ENCODE data around the gene HAGHL.

Gene HAGHL

GRCh38 chr16:727291-727977 is 528 bp downstream of the HAGHL start:
- no peaks in the 10 kb centered on the region for H3K79me2 ChIP-seq (ENCODE audit: insufficient read depth, low read length)
- no peaks in the 10 kb centered on the region for H3K4me1 ChIP-seq (ENCODE audit: insufficient read depth, low read length, poor library complexity, severe bottlenecking)
- H3K9me3 ChIP-seq (ENCODE audit: insufficient read depth, low read depth, low read length) = no peaks in the 10 kb centered on the region
- H3K4me2 ChIP-seq (ENCODE audit: low read depth, low read length, poor library complexity, severe bottlenecking) = peak overlapping the region; percentile 81
- H4K20me1 ChIP-seq (ENCODE audit: insufficient read depth, low read length, poor library complexity, severe bottlenecking) = no peaks in the 10 kb centered on the region
- no peaks in the 10 kb centered on the region for H3K27me3 ChIP-seq (ENCODE audit: insufficient read depth, low read length, poor library complexity, severe bottlenecking)
- TF ChIP-seq EZH2phosphoT487 (IDR thresholded peaks at IDR 0.05; ENCODE audit: borderline replicate concordance) (no peak), CTCF (conservative IDR thresholded peaks at IDR 0.05; ENCODE audit: low read length) (no peak)
- H3K4me3 ChIP-seq (ENCODE audit: low read length, poor library complexity, severe bottlenecking) = peak overlapping the region; percentile 70
- H3K9ac ChIP-seq (ENCODE audit: low read depth, low read length, poor library complexity, severe bottlenecking) = peak overlapping the region; percentile 67
- H2AFZ ChIP-seq (ENCODE audit: low read length) = no peak overlapping the region
- no peaks in the 10 kb centered on the region for H3F3A ChIP-seq (ENCODE audit: low read depth)
- H3K36me3 ChIP-seq (ENCODE audit: insufficient read depth, low read length) = no peaks in the 10 kb centered on the region
- H3K9me2 ChIP-seq (replicated peaks; ENCODE audit: low read depth, low read length) = no peaks in the 10 kb centered on the region

- TF ChIP-seq EZH2phosphoT487 (IDR thresholded peaks at IDR 0.05; ENCODE audit: borderline replicate concordance) (no peak), CTCF (conservative IDR thresholded peaks at IDR 0.05; ENCODE audit: low read length) (no peak)
- Histone ChIP-seq H3K9ac (ENCODE audit: low read depth, low read length, poor library complexity, severe bottlenecking) (no peak overlapping the region), H3K9me2 (replicated peaks; ENCODE audit: low read depth, low read length) (no peaks in the 10 kb centered on the region), H2AFZ (ENCODE audit: low read length) (no peak overlapping the region), H3F3A (ENCODE audit: low read depth) (no peaks in the 10 kb centered on the region), H3K4me1 (ENCODE audit: insufficient read depth, low read length, poor library complexity, severe bottlenecking) (no peaks in the 10 kb centered on the region), H3K27me3 (ENCODE audit: insufficient read depth, low read length, poor library complexity, severe bottlenecking) (no peaks in the 10 kb centered on the region), H3K9me3 (ENCODE audit: insufficient read depth, low read depth, low read length) (no peaks in the 10 kb centered on the region), H3K4me2 (ENCODE audit: low read depth, low read length, poor library complexity, severe bottlenecking) (no peak overlapping the region), H3K4me3 (ENCODE audit: low read length, poor library complexity, severe bottlenecking) (no peak overlapping the region), H3K36me3 (ENCODE audit: insufficient read depth, low read length) (no peaks in the 10 kb centered on the region), H3K79me2 (ENCODE audit: insufficient read depth, low read length) (no peaks in the 10 kb centered on the region), H4K20me1 (ENCODE audit: insufficient read depth, low read length, poor library complexity, severe bottlenecking) (no peaks in the 10 kb centered on the region)
Measured at GRCh38 chr16:728131-728889, 1.4 kb downstream of the HAGHL start.

- Histone ChIP-seq H3F3A (ENCODE audit: low read depth) (no peaks in the 10 kb centered on the region), H3K4me2 (ENCODE audit: low read depth, low read length, poor library complexity, severe bottlenecking) (no peak overlapping the region), H3K36me3 (ENCODE audit: insufficient read depth, low read length) (no peaks in the 10 kb centered on the region), H3K9ac (ENCODE audit: low read depth, low read length, poor library complexity, severe bottlenecking) (no peak overlapping the region), H4K20me1 (ENCODE audit: insufficient read depth, low read length, poor library complexity, severe bottlenecking) (no peaks in the 10 kb centered on the region), H3K9me3 (ENCODE audit: insufficient read depth, low read depth, low read length) (no peaks in the 10 kb centered on the region), H3K4me3 (ENCODE audit: low read length, poor library complexity, severe bottlenecking) (no peak overlapping the region), H3K79me2 (ENCODE audit: insufficient read depth, low read length) (no peaks in the 10 kb centered on the region), H3K4me1 (ENCODE audit: insufficient read depth, low read length, poor library complexity, severe bottlenecking) (no peaks in the 10 kb centered on the region), H3K9me2 (replicated peaks; ENCODE audit: low read depth, low read length) (no peaks in the 10 kb centered on the region), H2AFZ (ENCODE audit: low read length) (no peak overlapping the region), H3K27me3 (ENCODE audit: insufficient read depth, low read length, poor library complexity, severe bottlenecking) (no peaks in the 10 kb centered on the region)
- TF ChIP-seq EZH2phosphoT487 (IDR thresholded peaks at IDR 0.05; ENCODE audit: borderline replicate concordance) (no peak), CTCF (conservative IDR thresholded peaks at IDR 0.05; ENCODE audit: low read length) (no peak)
Measured at GRCh38 chr16:728890-729744, 2.2 kb downstream of the HAGHL start.

All from Loucy (cell line).